H1 (cell line): ENCODE data around the gene CEP76. TPM values are rescaled to one million over a fixed set of nuclear protein-coding genes. Genes with fewer than 3 reads are reported as not detected.

Source experiments
- CTCF ChIA-PET: fragments of 300-600 bp; sonication (Branson Sonifier 250); formaldehyde crosslinking; loops from one replicate; lab custom pipeline; 2021; ENCODE audit not compliant: partially characterized antibody; lab: Charles Lee
- POLR2A ChIA-PET: fragments of 300-600 bp; sonication (Branson Sonifier 250); formaldehyde crosslinking; loops from one replicate; lab custom pipeline; 2021; ENCODE audit warnings: inconsistent platforms; ENCODE audit not compliant: partially characterized antibody; lab: Charles Lee
- DNase-seq, 2 experiments: peaks; one replicate each; pipeline versions ENCODE4 v3.0.0 to v3.0.0-alpha.2; 2010 to 2022; ENCODE audit warnings: low spot score in 2 of 2, low read depth in 1 of 2, mixed read lengths in 1 of 2
- FAIRE-seq: peaks from 2 replicates; lab custom pipeline; 2011; peaks lifted over from hg19 to GRCh38; lab: Jason Lieb, UNC
- H2AFZ ChIP-seq: 2 replicates; pipeline ENCODE4 v1.8.1; 2012; ENCODE audit warnings: low read length, inconsistent platforms
- H2AK5ac ChIP-seq: 2 replicates; pipeline ENCODE4 v1.6.1; 2013; ENCODE audit warnings: low read depth, low read length
- H2BK120ac ChIP-seq: replicated peaks from 2 replicates; pipeline ENCODE3; 2013; ENCODE audit warnings: low read depth, low read length, inconsistent platforms
- H2BK12ac ChIP-seq: 2 replicates; pipeline ENCODE4 v1.6.1; 2013; ENCODE audit warnings: low read depth, low read length
- H2BK15ac ChIP-seq: 2 replicates; pipeline ENCODE4 v1.6.1; 2013; ENCODE audit warnings: low read length
- H2BK20ac ChIP-seq: 2 replicates; pipeline ENCODE4 v1.6.1; 2013; ENCODE audit warnings: low read length
- H2BK5ac ChIP-seq: 2 replicates; pipeline ENCODE4 v1.6.1; 2013; ENCODE audit warnings: low read depth, low read length
- H3K14ac ChIP-seq: 2 replicates; pipeline ENCODE4 v1.6.1; 2013; ENCODE audit warnings: inconsistent platforms; ENCODE audit not compliant: insufficient read length
- H3K18ac ChIP-seq: 2 replicates; pipeline ENCODE4 v1.6.1; 2013; ENCODE audit warnings: low read length; ENCODE audit errors: extremely low read depth
- H3K23ac ChIP-seq: 2 replicates; pipeline ENCODE4 v1.6.1; 2013; ENCODE audit warnings: inconsistent platforms; ENCODE audit not compliant: insufficient read length
- H3K23me2 ChIP-seq: 2 replicates; pipeline ENCODE4 v1.6.1; 2013; ENCODE audit warnings: low read depth, low read length
- H3K27ac ChIP-seq: 2 replicates; pipeline ENCODE4 v1.6.1; 2011; ENCODE audit warnings: low read depth, low read length, inconsistent platforms
- H3K27me3 ChIP-seq, 4 experiments: replicated peaks in 1 of 4; 1 replicate in 1 of 4; 2 replicates in 3 of 4; pipeline versions ENCODE4 v1.6.1 to v1.8.1; 2011 to 2013; ENCODE audit warnings: low read length in 3 of 4, mild to moderate bottlenecking in 3 of 4, inconsistent platforms in 2 of 4, mixed read lengths in 2 of 4, moderate library complexity in 1 of 4; ENCODE audit not compliant: control insufficient read depth in 3 of 4, insufficient read depth in 3 of 4; ENCODE audit errors: extremely low read depth in 1 of 4
- H3K36me3 ChIP-seq, 4 experiments: 2 replicates each; pipeline versions ENCODE4 v1.6.1 to v1.8.1; 2011 to 2013; ENCODE audit warnings: mild to moderate bottlenecking in 4 of 4, low read length in 3 of 4, moderate library complexity in 2 of 4, control low read depth in 1 of 4, inconsistent platforms in 1 of 4; ENCODE audit not compliant: insufficient read depth in 4 of 4, control insufficient read depth in 2 of 4
- H3K4ac ChIP-seq: replicated peaks from 2 replicates; pipeline ENCODE3; 2013; ENCODE audit warnings: low read length, low read depth, mixed read lengths, inconsistent platforms; ENCODE audit not compliant: insufficient read length
- H3K4me1 ChIP-seq, 4 experiments: replicated peaks in 1 of 4; 1 replicate in 1 of 4; 2 replicates in 3 of 4; pipeline versions ENCODE4 v1.6.1 to v1.8.1; 2011 to 2013; ENCODE audit warnings: low read length in 3 of 4, inconsistent platforms in 2 of 4, mixed read lengths in 1 of 4; ENCODE audit not compliant: insufficient read depth in 4 of 4, control insufficient read depth in 3 of 4
- H3K4me2 ChIP-seq, 2 experiments: 2 replicates each; pipeline versions ENCODE4 v1.6.1 to v1.8.1; 2011 to 2013; ENCODE audit warnings: low read depth in 2 of 2, low read length in 2 of 2, control low read depth in 1 of 2, inconsistent platforms in 1 of 2, mild to moderate bottlenecking in 1 of 2; ENCODE audit not compliant: insufficient read depth in 1 of 2
- H3K4me3 ChIP-seq, 4 experiments: fragments of 200-600, 300-600 bp in 1 of 4; sonication (generic), shearing (Covaris generic), sonication (Bioruptor Twin) in 1 of 4; 2 replicates each; pipeline versions ENCODE4 v1.5.1 to v1.8.1; 2011 to 2016; ENCODE audit warnings: low read length in 4 of 4, low read depth in 3 of 4, control low read depth in 2 of 4, inconsistent platforms in 2 of 4, mild to moderate bottlenecking in 2 of 4, mixed read lengths in 1 of 4, moderate library complexity in 1 of 4; ENCODE audit not compliant: insufficient read depth in 2 of 4; ENCODE audit errors: extremely low read depth in 1 of 4
- H3K56ac ChIP-seq: replicated peaks from 2 replicates; pipeline ENCODE3; 2013; ENCODE audit warnings: low read depth, mild to moderate bottlenecking, mixed read lengths, low read length, inconsistent platforms; ENCODE audit not compliant: insufficient read length
- H3K79me1 ChIP-seq: 2 replicates; pipeline ENCODE4 v1.6.1; 2013; ENCODE audit warnings: low read depth, low read length, control low read depth
- H3K79me2 ChIP-seq, 2 experiments: 2 replicates each; pipeline versions ENCODE4 v1.6.1 to v1.8.1; 2012 to 2013; ENCODE audit warnings: low read length in 2 of 2, mild to moderate bottlenecking in 2 of 2, inconsistent platforms in 1 of 2; ENCODE audit not compliant: insufficient read depth in 2 of 2, control insufficient read depth in 1 of 2
- H3K9ac ChIP-seq, 4 experiments: replicated peaks in 1 of 4; 1 replicate in 1 of 4; 2 replicates in 3 of 4; pipeline versions ENCODE4 v1.6.1 to v1.8.1; 2011 to 2013; ENCODE audit warnings: low read depth in 3 of 4, low read length in 3 of 4, control low read depth in 2 of 4, mild to moderate bottlenecking in 2 of 4, moderate library complexity in 2 of 4, inconsistent platforms in 1 of 4; ENCODE audit errors: extremely low read depth in 1 of 4
- H3K9me3 ChIP-seq, 2 experiments: 2 replicates each; pipeline versions ENCODE4 v1.6.1 to v1.8.1; 2012 to 2013; ENCODE audit warnings: mild to moderate bottlenecking in 2 of 2, moderate library complexity in 2 of 2, control low read depth in 1 of 2, inconsistent platforms in 1 of 2, low read depth in 1 of 2, low read length in 1 of 2, mixed read lengths in 1 of 2; ENCODE audit not compliant: insufficient read depth in 2 of 2
- H4K20me1 ChIP-seq, 2 experiments: replicated peaks in 1 of 2; 2 replicates each; pipeline versions ENCODE3 to v1.8.1; 2011 to 2013; ENCODE audit warnings: inconsistent platforms in 2 of 2, low read length in 2 of 2, mild to moderate bottlenecking in 1 of 2; ENCODE audit not compliant: insufficient read depth in 2 of 2, control insufficient read depth in 1 of 2
- H4K5ac ChIP-seq: 2 replicates; pipeline ENCODE4 v1.6.1; 2013; ENCODE audit warnings: low read length, low read depth, mixed read lengths, inconsistent platforms; ENCODE audit not compliant: insufficient read length
- H4K8ac ChIP-seq: 2 replicates; pipeline ENCODE4 v1.8.0; 2013; ENCODE audit warnings: mild to moderate bottlenecking, moderate library complexity, low read length, inconsistent platforms; ENCODE audit not compliant: insufficient read depth; ENCODE audit errors: extremely low read depth
- H4K91ac ChIP-seq: replicated peaks from 2 replicates; pipeline ENCODE3; 2013; ENCODE audit warnings: low read length, mixed read lengths, inconsistent platforms; ENCODE audit not compliant: insufficient read length
- BRCA1 ChIP-seq: IDR thresholded peaks from 2 replicates; pipeline ENCODE4 v1.6.1; 2012; ENCODE audit warnings: low read depth, low read length, improper control_type of control experiment
- GTF2F1 ChIP-seq: IDR thresholded peaks from 2 replicates; pipeline ENCODE4 v1.6.1; 2012; ENCODE audit warnings: low read depth, low read length, improper control_type of control experiment, borderline replicate concordance
- PHF8 ChIP-seq: fragments of 200-600 bp; sonication (generic); conservative IDR thresholded peaks from 2 replicates; pipeline ENCODE4 v1.7.1; 2012; ENCODE audit warnings: low read depth, mild to moderate bottlenecking, inconsistent platforms, low read length, moderate library complexity
- SP2 ChIP-seq: IDR thresholded peaks from 2 replicates; pipeline ENCODE4 v1.6.1; 2012; ENCODE audit warnings: mild to moderate bottlenecking, low read length, inconsistent platforms
- YY1 ChIP-seq: IDR thresholded peaks from 2 replicates; pipeline ENCODE4 v1.6.1; 2011; ENCODE audit warnings: low read depth, mild to moderate bottlenecking, low read length
- WGBS, 2 experiments: shearing (Covaris generic) in 1 of 2; methylation state at CpG; one replicate each; pipeline versions ENCODE4 v1.1.6 to v1.1.7; 2013 to 2015; ENCODE audit warnings: low lambda C conversion rate in 2 of 2, mixed read lengths in 2 of 2, inconsistent platforms in 1 of 2, low coverage in 1 of 2, missing lambda C conversion rate in 1 of 2; ENCODE audit not compliant: insufficient replicate concordance in 2 of 2, insufficient coverage in 1 of 2, insufficient read length in 1 of 2; ENCODE audit errors: extremely low coverage in 1 of 2, missing lambda C conversion rate in 1 of 2; 5-methylcytosine and 5-hydroxymethylcytosine counted together
- polyA plus RNA-seq, 7 experiments: library from polyadenylated mRNA; depleted of rRNA in 3 of 7; stranded (reverse) in 5 of 7; unstranded in 2 of 7; fragments of >200 nt in 5 of 7; fragments of 200-250 nt in 2 of 7; gene quantifications; 1 replicate in 5 of 7; 2 replicates in 1 of 7; 4 replicates in 1 of 7; pipeline versions ENCODE4 v1.2.1 to v1.2.3, GENCODE V29; 2011 to 2013; ENCODE audit warnings: missing spikeins in 2 of 7, mixed read lengths in 2 of 7
- total RNA-seq: library from RNA; stranded (reverse); fragmentation: NEBNext Ultra II Directional; extraction: Animal tissue kit (Norgen Biotek cat#: 25700); gene quantifications from 2 replicates; pipeline ENCODE4 v1.2.1, GENCODE V29; 2021

CEP76 gene
- total and polyA plus RNA-seq, 2 of the 8 experiments (the other 6 are each of a cell fraction or from before 2014, with no cell fraction given): 9.0 to 18.1 TPM

DNA sequence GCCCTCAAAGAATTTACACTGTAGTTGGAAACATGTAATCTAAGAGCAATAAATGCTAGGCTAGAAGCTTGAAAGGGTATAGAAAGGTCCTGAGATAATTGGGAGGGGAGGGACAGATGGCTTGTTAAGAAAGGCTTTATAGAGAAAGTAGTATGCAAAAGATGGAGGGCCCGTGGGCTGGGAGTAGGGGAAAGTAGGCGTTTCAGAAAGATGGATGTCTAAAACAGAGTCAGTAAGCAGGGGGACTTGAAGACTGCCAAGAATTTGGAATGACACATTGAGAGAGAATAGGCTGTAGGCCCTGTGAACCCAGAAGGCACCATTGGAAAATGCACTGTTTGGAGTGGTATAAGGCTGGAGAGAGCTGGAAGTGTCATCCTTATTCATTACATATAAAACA is 1.1 kb upstream of the CEP76 start:
- Histone ChIP-seq H2BK20ac (no peak overlapping the region), H2BK5ac (no peak overlapping the region), H4K8ac (no peak overlapping the region), H2BK120ac (no peak overlapping the region), H2BK15ac (no peak overlapping the region), H3K9me3 (no peaks in the 10 kb centered on the region), H3K79me2 (peaks cover 26 to 53% of the 10 kb centered on the region in 2 experiments), H3K4ac (no peak overlapping the region), H3K27me3 (no peaks in the 10 kb centered on the region), H2AK5ac (no peak overlapping the region), H4K91ac (no peak overlapping the region), H3K79me1 (peaks cover 4% of the 10 kb centered on the region; the same call in 1 of the 2 replicates), H3K18ac (no peak overlapping the region), H3K4me1 (peaks cover 0 to 10% (median 2%) of the 10 kb centered on the region in 4 experiments; a peak in 3 of 7 replicates), H3K9ac (peak overlapping the region; percentile 13 to 98 (median 77); a peak in 5 of 7 replicates), H3K56ac (no peak overlapping the region), H3K4me3 (peak overlapping the region; percentile 95 to 97 (median 95)), H4K20me1 (no peaks in the 10 kb centered on the region), H3K4me2 (peak overlapping the region; percentile 67 to 95), H3K23ac (no peak overlapping the region), H3K23me2 (peaks cover 8% of the 10 kb centered on the region; the same call in 1 of the 2 replicates), H2AFZ (no peak overlapping the region), H2BK12ac (no peak overlapping the region), H3K14ac (no peak overlapping the region), H3K27ac (0 out of 2 replicates have a peak overlapping the region, but pooled peaks have one; percentile 98), H3K36me3 (peaks cover 0 to 30% (median 19%) of the 10 kb centered on the region in 4 experiments; a peak in 6 of 8 replicates), H4K5ac (no peak overlapping the region)
- ChIA-PET POLR2A (interaction anchor here (0.6 to 3.9 kb wide), 6 partner anchors 10 to 327 kb away, joined by 3 to 25 read pairs (median 8); partner anchors contain the start of gene AFG3L2), CTCF (no interaction called here)
- WGBS, 2 experiments: 12% methylated on average over 2 of the region's 2 CpGs; no CpG with 5 or more reads in 1 of the 2 experiments
- FAIRE-seq (no peak), DNase-seq (no peak)
- no peak for TF ChIP-seq PHF8
- no peak for TF ChIP-seq BRCA1
- TF ChIP-seq SP2: no peak
- TF ChIP-seq YY1: no peak
- TF ChIP-seq GTF2F1: no peak
